IMR-90 (cell line): ENCODE measurements around the gene TIPRL. TPM values are rescaled to one million over a fixed set of nuclear protein-coding genes. Genes with fewer than 3 reads are reported as not detected.

Experiments
- ATAC-seq: fragments of 200-7000 bp; cut with Tn5 transposase; 2 replicates; pipeline ENCODE4 v1.9.1; 2020; ENCODE audit warnings: low read depth, mild to moderate bottlenecking, moderate library complexity
- Bru-seq: library from RNA; stranded (reverse); fragments of 400-500 nt; gene quantifications from one replicate; lab custom pipeline; 2021; lab: Mats Ljungman, UMichigan
- BruChase-seq, 2 experiments: library from RNA; stranded (reverse); fragments of 400-500 nt; gene quantifications; one replicate each; lab custom pipeline; 2021; lab: Mats Ljungman, UMichigan
- BruUV-seq: library from RNA; stranded (reverse); fragments of 400-500 nt; replicated peaks from 2 replicates; lab custom pipeline; 2021; lab: Mats Ljungman, UMichigan
- CTCF ChIA-PET: fragments of 300-600 bp; formaldehyde crosslinking; extraction: SDS; loops from one replicate; lab custom pipeline; 2021; ENCODE audit warnings: antibody characterized with exemption; lab: Yijun Ruan, JAX
- POLR2A ChIA-PET: fragments of 300-600 bp; sonication (Branson Sonifier 250); formaldehyde crosslinking; loops from one replicate; lab custom pipeline; 2022; ENCODE audit warnings: antibody characterized with exemption; ENCODE audit not compliant: unreplicated experiment; lab: Charles Lee
- DNase-seq: peaks from one replicate; pipeline ENCODE4 v3.0.0; 2013
- H2AFZ ChIP-seq: replicated peaks from 2 replicates; pipeline ENCODE3; 2013; ENCODE audit warnings: low read length, mild to moderate bottlenecking; ENCODE audit not compliant: poor library complexity
- H2AK5ac ChIP-seq: 2 replicates; pipeline ENCODE4 v1.6.1; 2013; ENCODE audit warnings: low read depth, low read length, inconsistent platforms
- H2AK9ac ChIP-seq: replicated peaks from 2 replicates; pipeline ENCODE3; 2013; ENCODE audit warnings: mild to moderate bottlenecking, low read depth, low read length, moderate library complexity; ENCODE audit not compliant: poor library complexity
- H2BK120ac ChIP-seq: 2 replicates; pipeline ENCODE4 v1.6.1; 2013; ENCODE audit warnings: low read depth, low read length, inconsistent platforms
- H2BK15ac ChIP-seq: 3 replicates; pipeline ENCODE4 v1.6.1; 2013; ENCODE audit warnings: low read depth, low read length, inconsistent platforms
- H2BK20ac ChIP-seq: 2 replicates; pipeline ENCODE4 v1.6.1; 2013; ENCODE audit warnings: low read depth, mild to moderate bottlenecking, inconsistent platforms, low read length, moderate library complexity
- H2BK5ac ChIP-seq: 2 replicates; pipeline ENCODE4 v1.6.1; 2013; ENCODE audit warnings: mild to moderate bottlenecking, low read depth, low read length, inconsistent platforms; ENCODE audit not compliant: poor library complexity, severe bottlenecking
- H3K14ac ChIP-seq: replicated peaks from 2 replicates; pipeline ENCODE4 v1.6.1; 2013; ENCODE audit warnings: low read depth, low read length, inconsistent platforms
- H3K18ac ChIP-seq: 2 replicates; pipeline ENCODE4 v1.6.1; 2013; ENCODE audit warnings: low read depth, low read length, control low read depth
- H3K23ac ChIP-seq: 2 replicates; pipeline ENCODE4 v1.6.1; 2013; ENCODE audit warnings: low read depth, low read length, inconsistent platforms
- H3K27ac ChIP-seq: 2 replicates; pipeline ENCODE4 v1.5.1; 2013; ENCODE audit warnings: mild to moderate bottlenecking, control low read depth, low read length; ENCODE audit not compliant: insufficient read depth
- H3K27me3 ChIP-seq: 2 replicates; pipeline ENCODE4 v1.6.1; 2013; ENCODE audit warnings: low read length; ENCODE audit not compliant: control insufficient read depth, insufficient read depth
- H3K36me3 ChIP-seq: 2 replicates; pipeline ENCODE4 v1.6.1; 2013; ENCODE audit warnings: low read length, mixed read lengths; ENCODE audit not compliant: control insufficient read depth, insufficient read depth
- H3K4ac ChIP-seq: 2 replicates; pipeline ENCODE4 v1.6.1; 2013; ENCODE audit warnings: low read depth, low read length, inconsistent platforms
- H3K4me1 ChIP-seq: 2 replicates; pipeline ENCODE4 v1.6.1; 2013; ENCODE audit warnings: low read length, mixed read lengths; ENCODE audit not compliant: control insufficient read depth, insufficient read depth
- H3K4me2 ChIP-seq: 2 replicates; pipeline ENCODE4 v1.6.1; 2013; ENCODE audit warnings: low read depth, mild to moderate bottlenecking, control low read depth, low read length, moderate library complexity
- H3K4me3 ChIP-seq: 2 replicates; pipeline ENCODE4 v1.5.1; 2013; ENCODE audit warnings: low read depth, mild to moderate bottlenecking, control low read depth, low read length, moderate library complexity; ENCODE audit not compliant: insufficient read depth
- H3K56ac ChIP-seq: 2 replicates; pipeline ENCODE4 v1.6.1; 2013; ENCODE audit warnings: low read length, inconsistent platforms; ENCODE audit not compliant: insufficient read depth; ENCODE audit errors: extremely low read depth
- H3K79me1 ChIP-seq, 2 experiments: 2 replicates each; pipeline ENCODE4 v1.6.1; 2013; ENCODE audit warnings: low read length in 2 of 2, inconsistent platforms in 1 of 2, low read depth in 1 of 2
- H3K9ac ChIP-seq: 2 replicates; pipeline ENCODE4 v1.6.1; 2013; ENCODE audit warnings: low read depth, low read length, control low read depth
- H3K9me1 ChIP-seq: 2 replicates; pipeline ENCODE4 v1.6.1; 2013; ENCODE audit warnings: low read length, inconsistent platforms; ENCODE audit not compliant: insufficient read depth
- H3K9me3 ChIP-seq: 2 replicates; pipeline ENCODE4 v1.6.1; 2013; ENCODE audit warnings: low read length; ENCODE audit not compliant: control insufficient read depth, insufficient read depth
- H4K20me1 ChIP-seq: 2 replicates; pipeline ENCODE4 v1.6.1; 2013; ENCODE audit warnings: low read length, inconsistent platforms; ENCODE audit not compliant: insufficient read depth
- H4K5ac ChIP-seq: 2 replicates; pipeline ENCODE4 v1.6.1; 2013; ENCODE audit warnings: mild to moderate bottlenecking, low read depth, low read length, control low read depth
- H4K8ac ChIP-seq, 2 experiments: 2 replicates each; pipeline ENCODE4 v1.6.1; 2013; ENCODE audit warnings: low read depth in 2 of 2, low read length in 2 of 2, control low read depth in 1 of 2, inconsistent platforms in 1 of 2
- H4K91ac ChIP-seq: 2 replicates; pipeline ENCODE4 v1.6.1; 2013; ENCODE audit warnings: low read depth, low read length, inconsistent platforms; ENCODE audit not compliant: insufficient read depth
- CEBPB ChIP-seq: IDR thresholded peaks from 2 replicates; pipeline ENCODE4 v1.6.1; 2012; ENCODE audit warnings: low read depth, low read length, improper control_type of control experiment
- CHD1 ChIP-seq: IDR thresholded peaks from 2 replicates; pipeline ENCODE4 v1.6.1; 2012; ENCODE audit warnings: low read depth, low read length, improper control_type of control experiment
- FOS ChIP-seq: fragments of 150-350 bp; IDR thresholded peaks from 2 replicates; pipeline ENCODE4 v1.6.1; 2016; ENCODE audit warnings: low read depth, low read length
- MAFK ChIP-seq: IDR thresholded peaks from 2 replicates; pipeline ENCODE4 v1.6.1; 2012; ENCODE audit warnings: low read depth, low read length, improper control_type of control experiment
- MXI1 ChIP-seq: IDR thresholded peaks from 2 replicates; pipeline ENCODE4 v1.6.1; 2012; ENCODE audit warnings: low read depth, mild to moderate bottlenecking, low read length, moderate library complexity, borderline replicate concordance
- POLR2A ChIP-seq: IDR thresholded peaks from 2 replicates; pipeline ENCODE4 v1.6.1; 2012; ENCODE audit warnings: mild to moderate bottlenecking, low read depth, low read length
- RAD21 ChIP-seq: IDR thresholded peaks from 2 replicates; pipeline ENCODE4 v1.6.1; 2012; ENCODE audit warnings: low read length, improper control_type of control experiment
- RCOR1 ChIP-seq: IDR thresholded peaks from 2 replicates; pipeline ENCODE4 v1.6.1; 2012; ENCODE audit warnings: mild to moderate bottlenecking, low read length, improper control_type of control experiment; ENCODE audit not compliant: insufficient replicate concordance
- WGBS, 2 experiments: methylation state at CpG; one replicate each; pipeline versions ENCODE4 v1.1.5 to v1.1.7; 2013; ENCODE audit warnings: missing lambda C conversion rate in 2 of 2; ENCODE audit not compliant: insufficient read length in 1 of 2; ENCODE audit errors: extremely low coverage in 2 of 2; 5-methylcytosine and 5-hydroxymethylcytosine counted together
- dilution Hi-C: fragments of 300-500 bp; cut with HindIII; formaldehyde crosslinking; loops from one replicate; pipeline ENCODE4 v1.14.3; 2018; ENCODE audit warnings: low sequenced_read_pairs; ENCODE audit not compliant: unreplicated experiment
- in situ Hi-C: fragments of 300-500 bp; cut with MboI; formaldehyde crosslinking; loops from 3 replicates; pipeline ENCODE4 v1.14.3; 2019; ENCODE audit warnings: low sequenced_read_pairs, inconsistent platforms, mixed read lengths
- intact Hi-C: fragments of 100-400 bp; cut with micrococcal nuclease; formaldehyde crosslinking; loops from 2 replicates; pipeline ENCODE4 v1.10.0; 2022
- long read RNA-seq: library from polyadenylated mRNA; unstranded; transcript quantifications from one replicate; pipeline ENCODE4 v2.0.0, GENCODE V29; 2021; ENCODE audit not compliant: unreplicated experiment
- polyA plus RNA-seq, 3 experiments: library from polyadenylated mRNA; depleted of rRNA; stranded (reverse); fragments of >200 nt; gene quantifications; 2 replicates each; pipeline ENCODE4 v1.2.3, GENCODE V29; 2012; ENCODE audit warnings: low replicate concordance in 1 of 3
- total RNA-seq: library from RNA; depleted of rRNA; stranded (reverse); fragments of >200 nt; gene quantifications from 2 replicates; pipeline ENCODE4 v1.2.3, GENCODE V29; 2012; rRNA removed
- TF ChIP-seq, protein P1 (sequence below): conservative IDR thresholded peaks from 2 replicates; pipeline ENCODE4 v1.5.1; 2012; ENCODE audit warnings: mild to moderate bottlenecking, low read depth, low read length, improper control_type of control experiment
- TF ChIP-seq, protein P2 (sequence below): fragments of 150-350 bp; IDR thresholded peaks from 2 replicates; pipeline ENCODE4 v1.6.1; 2016; ENCODE audit warnings: low read depth, mild to moderate bottlenecking, low read length, moderate library complexity, borderline replicate concordance
- TF ChIP-seq, protein P3 (sequence below): fragments of 150-350 bp; IDR thresholded peaks from 2 replicates; pipeline ENCODE4 v1.6.1; 2017; ENCODE audit warnings: mild to moderate bottlenecking, antibody characterized with exemption, low read length, low read depth

Gene TIPRL
- total RNA-seq (15.4 and 41.1 TPM in 2 replicates), polyA plus RNA-seq (2012; rRNA removed) (20.0 and 23.8 TPM in 2 replicates), Bru-seq, nascent RNA (percentile 74 among the genes with signal in this experiment), BruChase-seq, experiment 1, labeled RNA remaining after a 6-hour chase (percentile 80 among the genes with signal in this experiment), BruChase-seq, experiment 2, labeled RNA remaining after a 2-hour chase (percentile 76 among the genes with signal in this experiment)
- 4.2 and 5.3 TPM in 2 replicates for polyA plus RNA-seq (2012; cell fraction: cytosol; rRNA removed)
- polyA plus RNA-seq (2012; cell fraction: nucleus; rRNA removed; ENCODE audit: low replicate concordance) = 1.7 and 7.9 TPM in 2 replicates
- long read RNA-seq, transcript TIPRL-202 (7 exons, 3,032 nt) = major isoform, 41 of 42 reads
- long read RNA-seq, partial matches to known transcripts = 0 of 42 reads
- long read RNA-seq, other reads (novel, unspliced or antisense) = 1 of 42 reads

DNA sequence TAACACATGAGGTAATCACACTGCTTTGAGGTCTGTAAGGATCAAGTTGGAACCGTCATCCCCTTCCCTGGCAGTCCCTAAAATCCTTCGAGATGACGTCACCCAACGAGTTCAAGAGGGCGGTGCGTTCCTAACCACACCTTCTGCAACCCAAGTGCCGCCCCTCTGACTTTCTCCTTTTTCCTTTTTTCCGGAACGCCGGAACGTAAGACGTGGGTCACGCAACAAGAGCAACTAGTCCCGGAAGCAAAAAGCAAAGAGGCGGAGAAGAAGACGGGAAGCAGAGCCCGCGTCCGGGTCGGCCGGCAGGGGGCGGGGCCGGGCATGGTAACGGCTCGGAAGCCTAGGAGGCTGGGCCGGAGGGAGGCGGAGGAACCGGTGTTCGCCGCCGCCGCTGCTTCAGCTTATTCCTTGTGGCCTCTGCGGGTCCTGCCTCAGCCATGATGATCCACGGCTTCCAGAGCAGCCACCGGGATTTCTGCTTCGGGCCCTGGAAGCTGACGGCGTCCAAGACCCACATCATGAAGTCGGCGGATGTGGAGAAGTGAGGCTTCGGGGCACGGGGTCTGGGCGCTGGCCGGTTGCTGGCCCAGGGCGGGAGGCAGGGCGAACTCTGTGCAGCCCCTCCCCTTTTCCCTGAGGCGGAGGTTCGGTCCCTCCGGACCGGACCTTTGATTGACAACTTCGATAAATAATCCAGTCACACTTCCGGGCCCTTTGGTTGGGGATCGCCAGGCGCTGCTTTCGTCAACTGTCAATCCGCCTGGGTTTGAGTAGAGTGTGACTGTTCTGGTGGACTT lies at the start of gene TIPRL:
Gene TIPRL (plus strand): TSS at position 325 of the 800 bp plus-strand sequence. CDS start 116 bp downstream, at position 441.
- DNase-seq (peak; percentile 100), ATAC-seq (peak; percentile 97)
- Histone ChIP-seq H2AFZ (peak within 1 kb of the TSS; percentile 99), H2BK120ac (peak within 1 kb of the TSS; percentile 63), H3K4ac (peak within 1 kb of the TSS; percentile 82), H3K79me1 (peaks cover 11 to 22% of the 10 kb centered on the region in 2 experiments), H2AK5ac (peak within 1 kb of the TSS; percentile 41; the same call in 1 of the 2 replicates), H3K4me1 (no peaks in the 10 kb centered on the region), H4K91ac (peak within 1 kb of the TSS; percentile 74), H4K5ac (peak within 1 kb of the TSS; percentile 28), H3K4me3 (peak within 1 kb of the TSS; percentile 74), H3K18ac (peak within 1 kb of the TSS; percentile 40), H2BK5ac (peak within 1 kb of the TSS; percentile 71), H3K27ac (peak within 1 kb of the TSS; percentile 89), H3K56ac (peak within 1 kb of the TSS; percentile 80), H2BK15ac (peak within 1 kb of the TSS; percentile 50; the same call in 2 of the 3 replicates), H2AK9ac (peak within 1 kb of the TSS; percentile 96), H3K4me2 (peak within 1 kb of the TSS; percentile 79), H3K9ac (peak within 1 kb of the TSS; percentile 80), H3K9me1 (no peaks in the 10 kb centered on the region), H3K23ac (peak within 1 kb of the TSS; percentile 75), H4K8ac (peak within 1 kb of the TSS; percentile 76 to 91), H3K14ac (peak within 1 kb of the TSS; percentile 85), H3K36me3 (no peaks in the 10 kb centered on the region; the same call in 1 of the 2 replicates), H3K27me3 (no peaks in the 10 kb centered on the region), H3K9me3 (no peaks in the 10 kb centered on the region), H4K20me1 (no peaks in the 10 kb centered on the region; the same call in 1 of the 2 replicates), H2BK20ac (peak within 1 kb of the TSS; percentile 7)
- POLR2A ChIA-PET = no interaction called here
- 2% methylated on average over 13 of the region's 56 CpGs; no CpG with 5 or more reads in 1 of the 2 experiments for WGBS, 2 experiments
- CTCF ChIA-PET = no interaction called here
- intact Hi-C loops (loop anchor here (2.0 to 5.0 kb wide), 2 partner anchors 42 to 462 kb away; partner anchors contain the start of gene GPR161), in situ Hi-C loops (no loop called here), dilution Hi-C loops (no loop called here)
- BruUV-seq = no TSS peak
- TF ChIP-seq, protein P1, sequence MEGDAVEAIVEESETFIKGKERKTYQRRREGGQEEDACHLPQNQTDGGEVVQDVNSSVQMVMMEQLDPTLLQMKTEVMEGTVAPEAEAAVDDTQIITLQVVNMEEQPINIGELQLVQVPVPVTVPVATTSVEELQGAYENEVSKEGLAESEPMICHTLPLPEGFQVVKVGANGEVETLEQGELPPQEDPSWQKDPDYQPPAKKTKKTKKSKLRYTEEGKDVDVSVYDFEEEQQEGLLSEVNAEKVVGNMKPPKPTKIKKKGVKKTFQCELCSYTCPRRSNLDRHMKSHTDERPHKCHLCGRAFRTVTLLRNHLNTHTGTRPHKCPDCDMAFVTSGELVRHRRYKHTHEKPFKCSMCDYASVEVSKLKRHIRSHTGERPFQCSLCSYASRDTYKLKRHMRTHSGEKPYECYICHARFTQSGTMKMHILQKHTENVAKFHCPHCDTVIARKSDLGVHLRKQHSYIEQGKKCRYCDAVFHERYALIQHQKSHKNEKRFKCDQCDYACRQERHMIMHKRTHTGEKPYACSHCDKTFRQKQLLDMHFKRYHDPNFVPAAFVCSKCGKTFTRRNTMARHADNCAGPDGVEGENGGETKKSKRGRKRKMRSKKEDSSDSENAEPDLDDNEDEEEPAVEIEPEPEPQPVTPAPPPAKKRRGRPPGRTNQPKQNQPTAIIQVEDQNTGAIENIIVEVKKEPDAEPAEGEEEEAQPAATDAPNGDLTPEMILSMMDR = peak; percentile 65
- TF ChIP-seq, protein P2, sequence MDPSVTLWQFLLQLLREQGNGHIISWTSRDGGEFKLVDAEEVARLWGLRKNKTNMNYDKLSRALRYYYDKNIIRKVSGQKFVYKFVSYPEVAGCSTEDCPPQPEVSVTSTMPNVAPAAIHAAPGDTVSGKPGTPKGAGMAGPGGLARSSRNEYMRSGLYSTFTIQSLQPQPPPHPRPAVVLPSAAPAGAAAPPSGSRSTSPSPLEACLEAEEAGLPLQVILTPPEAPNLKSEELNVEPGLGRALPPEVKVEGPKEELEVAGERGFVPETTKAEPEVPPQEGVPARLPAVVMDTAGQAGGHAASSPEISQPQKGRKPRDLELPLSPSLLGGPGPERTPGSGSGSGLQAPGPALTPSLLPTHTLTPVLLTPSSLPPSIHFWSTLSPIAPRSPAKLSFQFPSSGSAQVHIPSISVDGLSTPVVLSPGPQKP = no peak
- no peak for TF ChIP-seq MAFK
- TF ChIP-seq POLR2A = peak; percentile 68
- no peak for TF ChIP-seq CHD1
- TF ChIP-seq FOS = peak; percentile 78
- TF ChIP-seq CEBPB = peak; percentile 76
- TF ChIP-seq, protein P3, sequence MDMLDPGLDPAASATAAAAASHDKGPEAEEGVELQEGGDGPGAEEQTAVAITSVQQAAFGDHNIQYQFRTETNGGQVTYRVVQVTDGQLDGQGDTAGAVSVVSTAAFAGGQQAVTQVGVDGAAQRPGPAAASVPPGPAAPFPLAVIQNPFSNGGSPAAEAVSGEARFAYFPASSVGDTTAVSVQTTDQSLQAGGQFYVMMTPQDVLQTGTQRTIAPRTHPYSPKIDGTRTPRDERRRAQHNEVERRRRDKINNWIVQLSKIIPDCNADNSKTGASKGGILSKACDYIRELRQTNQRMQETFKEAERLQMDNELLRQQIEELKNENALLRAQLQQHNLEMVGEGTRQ = peak; percentile 23; the same call in 1 of the 2 replicates
- peak; percentile 31; the same call in 1 of the 2 replicates for TF ChIP-seq RAD21
- TF ChIP-seq MXI1 = peak; percentile 73; the same call in 1 of the 2 replicates
- no peak for TF ChIP-seq RCOR1
